ENCODE data around the gene PRKACA. TPM values are rescaled to one million over a fixed set of nuclear protein-coding genes. Genes with fewer than 3 reads are reported as not detected.

PRKACA gene
- total and polyA plus RNA-seq, 4 donors, result 53.7 to 125 (median 89.4) TPM

- H3K4me1 ChIP-seq (ENCODE audit: control insufficient read depth in 1 of 2, insufficient read depth in 2 of 2, low read length in 2 of 2), result no peaks in the 10 kb centered on the region
- H3K27ac ChIP-seq (ENCODE audit: low read depth in 1 of 2, low read length in 2 of 2), result no peak overlapping the region
- no peak for DNase-seq
- peaks cover 0 to 6% of the 10 kb centered on the region in 2 donors for H3K36me3 ChIP-seq (ENCODE audit: control insufficient read depth in 1 of 2, insufficient read depth in 2 of 2, low read length in 1 of 2)
- WGBS, 2 donors, result 68 to 71% methylated on average over 12 of the region's 12 CpGs
- H3K27me3 ChIP-seq (ENCODE audit: control insufficient read depth in 1 of 2, insufficient read depth in 2 of 2, low read length in 1 of 2), result no peaks in the 10 kb centered on the region
- H3K4me3 ChIP-seq (ENCODE audit: low read length in 2 of 2), result no peak overlapping the region
- no peaks in the 10 kb centered on the region for H3K9me3 ChIP-seq (ENCODE audit: control insufficient read depth, low read length)
- intact Hi-C loops (cut with DNase I), result no loop called here
- ATAC-seq (ENCODE audit: low FRiP score), result no peak
These were observed 41.5 kb upstream of the PRKACA start for GRCh38 chr19:14159059-14159458.

DNA sequence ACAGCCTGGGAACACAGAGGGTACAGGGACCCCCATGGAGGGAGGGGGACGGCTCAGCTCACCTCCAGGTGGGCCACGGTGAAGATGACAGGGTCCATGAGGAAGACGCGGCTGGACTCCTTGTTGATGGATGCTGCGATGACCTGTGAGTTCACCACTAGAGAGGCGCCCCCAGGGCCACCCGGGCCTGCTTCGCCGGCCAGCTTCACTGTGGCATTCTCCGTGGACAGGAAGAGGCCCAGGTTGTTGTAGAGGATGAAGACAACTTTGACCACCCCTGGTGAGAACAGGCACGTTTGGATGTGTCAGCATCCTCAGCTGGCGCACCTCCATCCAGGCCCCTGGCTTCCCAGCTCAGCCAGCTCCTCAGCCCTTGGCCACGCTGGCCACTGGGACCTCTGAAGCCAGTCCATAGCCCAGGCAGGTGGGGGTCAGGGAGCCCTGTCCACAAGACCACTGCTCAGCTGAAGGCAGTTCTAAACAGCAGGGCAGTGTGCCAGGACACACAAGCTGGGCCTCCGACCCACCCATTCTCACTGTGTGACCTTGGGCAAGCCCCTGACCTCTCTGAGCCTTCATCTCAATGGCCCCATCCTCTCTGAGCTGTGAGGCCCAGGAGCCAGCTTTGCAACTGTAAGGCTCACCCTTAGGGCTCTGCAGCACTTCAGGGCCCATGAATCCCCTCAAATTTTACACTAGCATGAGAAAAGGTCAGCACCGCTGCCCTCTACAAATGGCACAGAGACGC is 40.9 kb upstream of the PRKACA start:
- intact Hi-C loops (cut with DNase I), result no loop called here
- no peaks in the 10 kb centered on the region for H3K4me1 ChIP-seq (ENCODE audit: control insufficient read depth in 1 of 2, insufficient read depth in 2 of 2, low read length in 2 of 2)
- H3K4me3 ChIP-seq (ENCODE audit: low read length in 2 of 2), result no peak overlapping the region
- H3K36me3 ChIP-seq (ENCODE audit: control insufficient read depth in 1 of 2, insufficient read depth in 2 of 2, low read length in 1 of 2), result peaks cover 0 to 6% of the 10 kb centered on the region in 2 donors
- H3K27me3 ChIP-seq (ENCODE audit: control insufficient read depth in 1 of 2, insufficient read depth in 2 of 2, low read length in 1 of 2), result no peaks in the 10 kb centered on the region
- DNase-seq (no peak), ATAC-seq (ENCODE audit: low FRiP score) (no peak)
- WGBS, 2 donors, result 87 to 89% methylated on average over 16 of the region's 16 CpGs
- no peaks in the 10 kb centered on the region for H3K9me3 ChIP-seq (ENCODE audit: control insufficient read depth, low read length)
- H3K27ac ChIP-seq (ENCODE audit: low read depth in 1 of 2, low read length in 2 of 2), result no peak overlapping the region

- Histone ChIP-seq H3K9me3 (ENCODE audit: control insufficient read depth, low read length) (no peaks in the 10 kb centered on the region), H3K36me3 (ENCODE audit: control insufficient read depth in 1 of 2, insufficient read depth in 2 of 2, low read length in 1 of 2) (peaks cover 0 to 4% of the 10 kb centered on the region in 2 donors), H3K27ac (ENCODE audit: low read depth in 1 of 2, low read length in 2 of 2) (no peak overlapping the region), H3K4me3 (ENCODE audit: low read length in 2 of 2) (no peak overlapping the region), H3K27me3 (ENCODE audit: control insufficient read depth in 1 of 2, insufficient read depth in 2 of 2, low read length in 1 of 2) (no peaks in the 10 kb centered on the region), H3K4me1 (ENCODE audit: control insufficient read depth in 1 of 2, insufficient read depth in 2 of 2, low read length in 2 of 2) (no peaks in the 10 kb centered on the region)
- ATAC-seq (ENCODE audit: low FRiP score) (no peak), DNase-seq (no peak)
- intact Hi-C loops (cut with DNase I), result no loop called here
- 92 to 94% methylated on average over 25 to 26 of the region's 26 CpGs for WGBS, 2 donors
These were observed 39.6 kb upstream of the PRKACA start for GRCh38 chr19:14156971-14157717.

GRCh38 chr19:14156122-14156521 is 38.6 kb upstream of the PRKACA start:
- DNase-seq (no peak), ATAC-seq (ENCODE audit: low FRiP score) (no peak)
- H3K4me1 ChIP-seq (ENCODE audit: control insufficient read depth in 1 of 2, insufficient read depth in 2 of 2, low read length in 2 of 2), result no peaks in the 10 kb centered on the region
- no peak overlapping the region for H3K27ac ChIP-seq (ENCODE audit: low read depth in 1 of 2, low read length in 2 of 2)
- no peak overlapping the region for H3K4me3 ChIP-seq (ENCODE audit: low read length in 2 of 2)
- WGBS, 2 donors, result 92 to 95% methylated on average over 12 of the region's 12 CpGs
- no peaks in the 10 kb centered on the region for H3K27me3 ChIP-seq (ENCODE audit: control insufficient read depth in 1 of 2, insufficient read depth in 2 of 2, low read length in 1 of 2)
- peaks cover 0 to 4% of the 10 kb centered on the region in 2 donors for H3K36me3 ChIP-seq (ENCODE audit: control insufficient read depth in 1 of 2, insufficient read depth in 2 of 2, low read length in 1 of 2)
- intact Hi-C loops (cut with DNase I), result no loop called here
- no peaks in the 10 kb centered on the region for H3K9me3 ChIP-seq (ENCODE audit: control insufficient read depth, low read length)

DNA sequence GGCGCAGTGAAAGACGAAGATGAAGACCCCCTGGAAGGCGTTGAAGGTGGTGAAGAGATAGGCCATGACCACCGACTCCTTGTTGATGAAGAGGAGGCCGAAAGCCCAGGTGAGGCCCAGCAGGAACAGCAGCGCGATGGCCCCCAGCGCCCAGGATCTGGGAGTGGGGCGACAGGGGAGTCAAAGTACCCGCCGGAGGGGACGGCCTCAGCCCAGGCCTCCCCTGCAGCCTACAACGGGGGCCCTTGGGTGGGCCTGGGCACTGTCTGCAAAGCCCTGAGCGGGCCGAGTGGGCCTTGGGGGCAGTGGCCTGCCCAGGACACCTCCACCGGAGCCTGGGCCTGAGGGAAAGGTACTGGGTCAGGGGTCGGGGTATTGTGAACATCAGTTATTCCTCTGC is 37.8 kb upstream of the PRKACA start:
- Histone ChIP-seq H3K27me3 (ENCODE audit: control insufficient read depth in 1 of 2, insufficient read depth in 2 of 2, low read length in 1 of 2) (no peaks in the 10 kb centered on the region), H3K4me3 (ENCODE audit: low read length in 2 of 2) (no peak overlapping the region), H3K27ac (ENCODE audit: low read depth in 1 of 2, low read length in 2 of 2) (no peak overlapping the region), H3K36me3 (ENCODE audit: control insufficient read depth in 1 of 2, insufficient read depth in 2 of 2, low read length in 1 of 2) (peaks cover 0 to 4% of the 10 kb centered on the region in 2 donors), H3K9me3 (ENCODE audit: control insufficient read depth, low read length) (no peaks in the 10 kb centered on the region), H3K4me1 (ENCODE audit: control insufficient read depth in 1 of 2, insufficient read depth in 2 of 2, low read length in 2 of 2) (no peaks in the 10 kb centered on the region)
- ATAC-seq (ENCODE audit: low FRiP score), result no peak
- intact Hi-C loops (cut with DNase I), result no loop called here
- DNase-seq, result no peak
- 96 to 99% methylated on average over 17 of the region's 17 CpGs for WGBS, 2 donors

DNA sequence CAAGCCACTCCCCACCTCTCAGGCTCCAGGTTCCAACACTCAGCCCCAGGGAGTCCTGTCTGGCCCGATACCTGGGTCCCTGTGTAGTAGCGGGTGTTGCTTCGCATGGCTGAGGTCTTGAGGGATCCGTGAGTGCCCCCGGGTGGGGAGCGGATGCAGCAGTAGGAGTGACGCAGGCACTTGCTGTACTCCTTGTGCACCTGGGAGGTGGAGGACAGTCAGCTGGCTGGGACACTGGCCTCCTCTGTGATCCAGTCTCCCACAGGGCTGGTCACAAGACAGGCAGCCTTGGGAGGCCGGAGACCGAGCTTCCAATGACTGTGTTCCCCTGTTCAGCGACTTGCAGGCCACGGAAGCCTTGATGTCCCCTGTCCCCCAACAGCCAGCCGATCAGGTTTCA is 35.2 kb upstream of the PRKACA start:
- ATAC-seq (ENCODE audit: low FRiP score) (no peak), DNase-seq (no peak)
- no peak overlapping the region for H3K4me3 ChIP-seq (ENCODE audit: low read length in 2 of 2)
- peaks cover 0 to 4% of the 10 kb centered on the region in 2 donors for H3K36me3 ChIP-seq (ENCODE audit: control insufficient read depth in 1 of 2, insufficient read depth in 2 of 2, low read length in 1 of 2)
- no peak overlapping the region for H3K27ac ChIP-seq (ENCODE audit: low read depth in 1 of 2, low read length in 2 of 2)
- no peaks in the 10 kb centered on the region for H3K9me3 ChIP-seq (ENCODE audit: control insufficient read depth, low read length)
- 92 to 93% methylated on average over 12 of the region's 12 CpGs for WGBS, 2 donors
- intact Hi-C loops (cut with DNase I), result no loop called here
- H3K4me1 ChIP-seq (ENCODE audit: control insufficient read depth in 1 of 2, insufficient read depth in 2 of 2, low read length in 2 of 2), result no peaks in the 10 kb centered on the region
- H3K27me3 ChIP-seq (ENCODE audit: control insufficient read depth in 1 of 2, insufficient read depth in 2 of 2, low read length in 1 of 2), result no peaks in the 10 kb centered on the region

DNA sequence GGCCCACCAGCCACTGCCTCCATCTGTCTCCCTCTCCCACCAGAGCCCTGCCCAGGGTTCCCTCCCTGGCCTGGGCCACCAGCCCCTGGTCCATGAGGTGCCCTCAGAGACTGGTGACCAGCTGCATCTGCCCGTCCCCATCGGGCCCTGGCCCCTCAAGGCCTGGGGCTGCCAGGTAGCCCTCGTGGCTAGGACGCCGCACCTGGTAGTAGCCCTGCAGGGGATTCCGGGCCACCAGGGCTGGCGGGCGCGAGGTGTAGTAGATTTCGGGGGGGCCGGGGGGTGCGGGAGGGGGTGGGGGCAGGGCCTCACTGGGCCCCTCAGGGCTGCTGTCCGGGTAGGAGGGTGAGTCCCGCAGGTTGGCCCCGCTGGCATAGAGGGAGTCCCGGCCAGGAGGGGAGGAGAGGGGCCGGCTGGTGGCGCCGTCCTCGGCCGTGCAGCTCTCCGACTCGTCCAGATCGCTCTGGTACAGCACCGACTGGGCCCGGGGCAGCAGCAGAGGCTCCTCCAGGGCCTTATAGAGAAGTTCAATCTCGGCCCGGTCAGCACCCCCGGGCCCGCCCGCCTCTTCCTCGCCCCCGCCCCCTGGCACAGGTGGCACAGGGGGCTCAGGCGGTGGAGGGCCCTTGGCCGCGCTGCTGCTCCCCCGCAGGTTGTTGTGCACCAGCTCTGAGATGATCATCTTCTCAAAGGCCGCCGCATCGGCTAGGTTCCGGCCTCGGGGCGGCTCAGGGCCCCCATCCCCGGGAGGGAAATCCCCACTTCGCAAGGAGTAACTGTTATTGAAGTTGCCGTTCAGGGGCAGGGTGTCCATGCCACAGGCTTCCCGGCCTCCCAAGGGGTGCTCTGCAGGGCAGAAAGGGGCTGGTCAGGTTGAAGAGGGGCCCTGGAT is 33.5 kb upstream of the PRKACA start:
- no peaks in the 10 kb centered on the region for H3K9me3 ChIP-seq (ENCODE audit: control insufficient read depth, low read length)
- ATAC-seq (ENCODE audit: low FRiP score), result no peak
- no peak overlapping the region for H3K27ac ChIP-seq (ENCODE audit: low read depth in 1 of 2, low read length in 2 of 2)
- DNase-seq, result no peak
- peaks cover 0 to 1% of the 10 kb centered on the region in 2 donors for H3K36me3 ChIP-seq (ENCODE audit: control insufficient read depth in 1 of 2, insufficient read depth in 2 of 2, low read length in 1 of 2)
- WGBS, 2 donors, result 91 to 93% methylated on average over 41 to 47 of the region's 47 CpGs
- H3K4me1 ChIP-seq (ENCODE audit: control insufficient read depth in 1 of 2, insufficient read depth in 2 of 2, low read length in 2 of 2), result no peaks in the 10 kb centered on the region
- intact Hi-C loops (cut with DNase I), result no loop called here
- no peaks in the 10 kb centered on the region for H3K27me3 ChIP-seq (ENCODE audit: control insufficient read depth in 1 of 2, insufficient read depth in 2 of 2, low read length in 1 of 2)
- no peak overlapping the region for H3K4me3 ChIP-seq (ENCODE audit: low read length in 2 of 2)

- Histone ChIP-seq H3K4me1 (ENCODE audit: control insufficient read depth in 1 of 2, insufficient read depth in 2 of 2, low read length in 2 of 2) (no peaks in the 10 kb centered on the region), H3K27me3 (ENCODE audit: control insufficient read depth in 1 of 2, insufficient read depth in 2 of 2, low read length in 1 of 2) (no peaks in the 10 kb centered on the region), H3K27ac (ENCODE audit: low read depth in 1 of 2, low read length in 2 of 2) (no peak overlapping the region), H3K4me3 (ENCODE audit: low read length in 2 of 2) (no peak overlapping the region), H3K9me3 (ENCODE audit: control insufficient read depth, low read length) (no peaks in the 10 kb centered on the region), H3K36me3 (ENCODE audit: control insufficient read depth in 1 of 2, insufficient read depth in 2 of 2, low read length in 1 of 2) (no peaks in the 10 kb centered on the region)
- intact Hi-C loops (cut with DNase I), result no loop called here
- 47 to 54% methylated on average over 10 of the region's 10 CpGs for WGBS, 2 donors
- DNase-seq (no peak), ATAC-seq (ENCODE audit: low FRiP score) (peak; percentile 6)
These were observed 32.6 kb upstream of the PRKACA start for GRCh38 chr19:14150041-14150769.

Measured in aorta (tissue), 5 donors.